Measurements from ENCODE around the gene SIGLEC15. TPM values are rescaled to one million over a fixed set of nuclear protein-coding genes. Genes with fewer than 3 reads are reported as not detected.

Gene SIGLEC15
- total and polyA plus RNA-seq, 10 of the 15 experiments (the other 5 are each of a cell fraction or from before 2014, with no cell fraction given) = 0.09 to 0.45 TPM; not detected in 8

DNA sequence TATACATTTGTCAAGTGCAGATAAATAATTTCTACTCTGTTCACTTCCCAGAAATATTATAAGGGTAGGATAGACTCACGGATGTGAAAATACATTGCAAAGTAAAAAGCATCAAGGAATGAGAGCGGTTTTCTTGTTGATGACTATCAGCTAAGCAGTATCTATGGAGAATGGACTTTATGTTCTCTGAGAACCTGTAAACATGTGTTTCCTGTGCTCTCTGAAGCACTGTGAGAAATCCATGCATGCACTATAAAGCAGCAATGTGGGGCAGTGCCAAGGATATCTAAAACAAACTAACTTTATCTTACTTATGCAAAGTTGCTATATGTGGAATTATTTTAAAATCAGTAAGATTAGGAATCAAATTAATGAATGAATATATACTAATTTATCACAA lies 4.4 kb upstream of the SIGLEC15 start:
- Histone ChIP-seq H2AFZ (ENCODE audit: control insufficient read depth, low read depth, low read length) (no peak overlapping the region), H3K27me3 (replicated peaks in 1 of 2; ENCODE audit: control insufficient read depth in 2 of 2, insufficient read depth in 2 of 2, low read length in 1 of 2) (no peaks in the 10 kb centered on the region), H3K36me3 (ENCODE audit: control insufficient read depth in 2 of 2, insufficient read depth in 2 of 2, low read length in 1 of 2) (no peaks in the 10 kb centered on the region), H3K9ac (ENCODE audit: control insufficient read depth, insufficient read depth, low read length) (no peak overlapping the region), H3K4me2 (ENCODE audit: control insufficient read depth, insufficient read depth) (no peak overlapping the region), H3K79me2 (ENCODE audit: control insufficient read depth, insufficient read depth, low read length) (no peaks in the 10 kb centered on the region), H3K27ac (ENCODE audit: control insufficient read depth, insufficient read depth) (no peak overlapping the region), H3K4me3 (no peak overlapping the region), H3K9me3 (replicated peaks; ENCODE audit: control insufficient read depth, insufficient read depth, low read length) (no peaks in the 10 kb centered on the region; the same call in 1 of the 3 replicates), H3K4me1 (ENCODE audit: control insufficient read depth, insufficient read depth, low read length) (no peaks in the 10 kb centered on the region), H4K20me1 (ENCODE audit: control insufficient read depth, insufficient read depth) (no peaks in the 10 kb centered on the region)
- 85% methylated on average over 2 of the region's 2 CpGs for WGBS (ENCODE audit: insufficient coverage, insufficient replicate concordance, low lambda C conversion rate, missing lambda C conversion rate)
- POLR2A ChIA-PET = no interaction called here
- TF ChIP-seq CREB1 (IDR thresholded peaks at IDR 0.05; ENCODE audit: low read depth) (no peak), TARDBP (IDR thresholded peaks at IDR 0.05; ENCODE audit: borderline replicate concordance) (no peak), NFYA (IDR thresholded peaks at IDR 0.05; ENCODE audit: borderline replicate concordance, low read depth, low read length) (no peak), STAT3 (IDR thresholded peaks at IDR 0.05; ENCODE audit: low read depth, low read length) (no peak)
- CTCF ChIA-PET = no interaction called here
- DNase-seq (ENCODE audit: low read depth, low spot score) (no peak), FAIRE-seq (no peak), ATAC-seq (no peak)
- in situ Hi-C loops (cut with MboI) (no loop called here), intact Hi-C loops (cut with micrococcal nuclease; ENCODE audit: unreplicated experiment) (no loop called here)
- no TSS peak for BruUV-seq (replicated peaks)
- SMC1A ChIA-PET (ENCODE audit: uncharacterized antibody, unreplicated experiment) = no interaction called here
- RAD21 ChIA-PET (ENCODE audit: unreplicated experiment) = no interaction called here

DNA sequence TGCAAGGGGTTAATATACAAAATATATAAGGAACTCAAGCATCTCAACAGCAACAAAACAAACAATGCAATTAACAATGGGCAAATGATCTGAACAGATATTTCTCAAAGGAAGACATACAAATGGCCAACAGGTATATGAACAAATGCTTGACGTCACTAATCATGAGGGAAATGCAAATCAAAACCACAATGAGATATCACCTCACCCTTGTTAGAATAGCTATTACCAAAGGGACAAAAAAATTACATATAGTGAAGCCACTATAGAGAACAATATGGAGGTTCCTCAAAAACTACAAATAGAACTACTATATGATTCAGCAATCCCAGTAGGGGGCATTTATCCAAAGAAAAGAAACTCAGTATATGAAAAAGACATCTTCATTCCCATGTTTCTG lies 3.8 kb upstream of the SIGLEC15 start:
- Histone ChIP-seq H3K4me1 (ENCODE audit: control insufficient read depth, insufficient read depth, low read length) (0 out of 2 replicates have a peak, but pooled peaks cover 3% of the 10 kb centered on the region), H2AFZ (ENCODE audit: control insufficient read depth, low read depth, low read length) (no peak overlapping the region), H3K79me2 (ENCODE audit: control insufficient read depth, insufficient read depth, low read length) (no peaks in the 10 kb centered on the region), H4K20me1 (ENCODE audit: control insufficient read depth, insufficient read depth) (no peaks in the 10 kb centered on the region), H3K27me3 (replicated peaks in 1 of 2; ENCODE audit: control insufficient read depth in 2 of 2, insufficient read depth in 2 of 2, low read length in 1 of 2) (no peaks in the 10 kb centered on the region), H3K9me3 (replicated peaks; ENCODE audit: control insufficient read depth, insufficient read depth, low read length) (no peaks in the 10 kb centered on the region; the same call in 2 of the 3 replicates), H3K4me2 (ENCODE audit: control insufficient read depth, insufficient read depth) (no peak overlapping the region), H3K36me3 (ENCODE audit: control insufficient read depth in 2 of 2, insufficient read depth in 2 of 2, low read length in 1 of 2) (no peaks in the 10 kb centered on the region), H3K27ac (ENCODE audit: control insufficient read depth, insufficient read depth) (no peak overlapping the region), H3K4me3 (no peak overlapping the region), H3K9ac (ENCODE audit: control insufficient read depth, insufficient read depth, low read length) (no peak overlapping the region)
- ATAC-seq (peak; percentile 25; the same call in 1 of the 3 replicates), DNase-seq (ENCODE audit: low read depth, low spot score) (no peak), FAIRE-seq (no peak)
- 0 out of 2 replicates have a peak, but pooled peaks have one; percentile 14 for TF ChIP-seq MTA2 (IDR thresholded peaks at IDR 0.05; ENCODE audit: low read depth)
- TF ChIP-seq, protein P1, sequence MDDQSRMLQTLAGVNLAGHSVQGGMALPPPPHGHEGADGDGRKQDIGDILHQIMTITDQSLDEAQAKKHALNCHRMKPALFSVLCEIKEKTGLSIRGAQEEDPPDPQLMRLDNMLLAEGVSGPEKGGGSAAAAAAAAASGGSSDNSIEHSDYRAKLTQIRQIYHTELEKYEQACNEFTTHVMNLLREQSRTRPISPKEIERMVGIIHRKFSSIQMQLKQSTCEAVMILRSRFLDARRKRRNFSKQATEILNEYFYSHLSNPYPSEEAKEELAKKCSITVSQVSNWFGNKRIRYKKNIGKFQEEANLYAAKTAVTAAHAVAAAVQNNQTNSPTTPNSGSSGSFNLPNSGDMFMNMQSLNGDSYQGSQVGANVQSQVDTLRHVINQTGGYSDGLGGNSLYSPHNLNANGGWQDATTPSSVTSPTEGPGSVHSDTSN (IDR thresholded peaks at IDR 0.05; ENCODE audit: insufficient replicate concordance, low read depth, low read length) = no peak
- peak; percentile 72 for TF ChIP-seq ATF7 (IDR thresholded peaks at IDR 0.05; ENCODE audit: low read depth)
- ChIA-PET SMC1A (ENCODE audit: uncharacterized antibody, unreplicated experiment) (no interaction called here), CTCF (no interaction called here), POLR2A (no interaction called here), RAD21 (ENCODE audit: unreplicated experiment) (no interaction called here)
- intact Hi-C loops (cut with micrococcal nuclease; ENCODE audit: unreplicated experiment) (no loop called here), in situ Hi-C loops (cut with MboI) (no loop called here)
- BruUV-seq (replicated peaks) = no TSS peak
- 0% methylated on average over 1 of the region's 1 CpG for WGBS (ENCODE audit: insufficient coverage, insufficient replicate concordance, low lambda C conversion rate, missing lambda C conversion rate)

All from GM12878 (cell line).